ENCODE data around the gene PDCD4.

- TF ChIP-seq CTCF (IDR thresholded peaks at IDR 0.05) (no peak), POLR2A (IDR thresholded peaks at IDR 0.05) (no peak)
Observed at GRCh38 chr10:110852947-110853346, 18.8 kb upstream of the PDCD4 start.

All from lower leg skin (tissue), 3 donors.